ENCODE results near the gene RANGAP1.

GRCh38 chr22:41222846-41223507, 63.0 kb downstream of the RANGAP1 start:
- TF ChIP-seq, protein P1, sequence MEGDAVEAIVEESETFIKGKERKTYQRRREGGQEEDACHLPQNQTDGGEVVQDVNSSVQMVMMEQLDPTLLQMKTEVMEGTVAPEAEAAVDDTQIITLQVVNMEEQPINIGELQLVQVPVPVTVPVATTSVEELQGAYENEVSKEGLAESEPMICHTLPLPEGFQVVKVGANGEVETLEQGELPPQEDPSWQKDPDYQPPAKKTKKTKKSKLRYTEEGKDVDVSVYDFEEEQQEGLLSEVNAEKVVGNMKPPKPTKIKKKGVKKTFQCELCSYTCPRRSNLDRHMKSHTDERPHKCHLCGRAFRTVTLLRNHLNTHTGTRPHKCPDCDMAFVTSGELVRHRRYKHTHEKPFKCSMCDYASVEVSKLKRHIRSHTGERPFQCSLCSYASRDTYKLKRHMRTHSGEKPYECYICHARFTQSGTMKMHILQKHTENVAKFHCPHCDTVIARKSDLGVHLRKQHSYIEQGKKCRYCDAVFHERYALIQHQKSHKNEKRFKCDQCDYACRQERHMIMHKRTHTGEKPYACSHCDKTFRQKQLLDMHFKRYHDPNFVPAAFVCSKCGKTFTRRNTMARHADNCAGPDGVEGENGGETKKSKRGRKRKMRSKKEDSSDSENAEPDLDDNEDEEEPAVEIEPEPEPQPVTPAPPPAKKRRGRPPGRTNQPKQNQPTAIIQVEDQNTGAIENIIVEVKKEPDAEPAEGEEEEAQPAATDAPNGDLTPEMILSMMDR (conservative IDR thresholded peaks at IDR 0.05; ENCODE audit: low read depth, low read length): no peak
- TF ChIP-seq EZH2 (IDR thresholded peaks at IDR 0.05; ENCODE audit: borderline replicate concordance, low read depth, low read length, poor library complexity, severe bottlenecking): no peak
